ENCODE measurements around the gene SH2D3C. TPM values are rescaled to one million over a fixed set of nuclear protein-coding genes. Genes with fewer than 3 reads are reported as not detected.
"Not testable (repeated sequence)": the region's sequence is repeated elsewhere in the genome, so short reads cannot be mapped to it uniquely, and the experiment has no call there.

SH2D3C gene
- total RNA-seq, 1 experiment from 2014 or later: 0.08 TPM

- in situ Hi-C loops (cut with HindIII; ENCODE audit: low pct_unique_long_range_greater_than_20kb, low sequenced_read_pairs): no loop called here
- no peak for DNase-seq (ENCODE audit: low read depth, low spot score)
Observed at GRCh38 chr9:127773981-127774380, 4.5 kb downstream of the SH2D3C start.

- in situ Hi-C loops (cut with HindIII; ENCODE audit: low pct_unique_long_range_greater_than_20kb, low sequenced_read_pairs): no loop called here
- no peak for DNase-seq (ENCODE audit: low read depth, low spot score)
Observed at GRCh38 chr9:127773272-127773671, 5.2 kb downstream of the SH2D3C start.

- DNase-seq (ENCODE audit: low read depth, low spot score): no peak
- in situ Hi-C loops (cut with HindIII; ENCODE audit: low pct_unique_long_range_greater_than_20kb, low sequenced_read_pairs): no loop called here
Observed at GRCh38 chr9:127772603-127773002, 5.9 kb downstream of the SH2D3C start.

GRCh38 chr9:127771570-127772189, 6.8 kb downstream of the SH2D3C start:
- in situ Hi-C loops (cut with HindIII; ENCODE audit: low pct_unique_long_range_greater_than_20kb, low sequenced_read_pairs): no loop called here
- DNase-seq (ENCODE audit: low read depth, low spot score): no peak

DNA sequence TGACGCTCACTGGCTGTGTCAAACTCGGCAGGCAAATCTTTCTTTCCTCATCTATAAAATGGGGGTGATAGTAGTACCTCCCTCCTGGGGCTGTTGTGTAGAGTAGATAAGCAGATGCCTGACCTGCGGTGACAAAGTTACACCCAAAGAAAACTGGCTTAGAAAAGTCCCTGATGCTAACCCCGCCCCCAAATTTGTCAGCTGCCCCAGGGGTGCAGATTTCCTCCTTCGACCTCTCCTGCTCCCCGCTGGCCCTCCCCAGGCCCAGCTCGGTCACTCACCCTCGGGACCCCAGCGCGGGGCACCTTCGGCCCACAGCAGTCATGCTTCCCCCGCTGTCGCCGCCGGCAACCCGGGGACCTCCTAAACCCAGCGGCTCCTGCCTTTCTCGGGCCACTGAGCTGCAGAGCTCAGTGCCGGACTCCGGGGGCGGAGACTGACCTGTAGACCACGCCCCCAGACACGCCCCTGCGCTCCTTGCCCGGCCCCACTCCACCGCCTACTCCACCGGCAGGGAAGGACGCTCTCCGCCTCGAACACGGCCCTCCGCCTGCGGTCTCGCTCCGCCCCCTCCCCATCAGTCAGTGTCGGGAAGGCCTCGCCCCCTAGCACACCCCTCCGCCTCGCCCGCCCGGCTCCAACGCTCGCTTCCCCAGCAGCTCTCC, 7.4 kb downstream of the SH2D3C start:
- in situ Hi-C loops (cut with HindIII; ENCODE audit: low pct_unique_long_range_greater_than_20kb, low sequenced_read_pairs): no loop called here
- peak; percentile 98 for DNase-seq (ENCODE audit: low read depth, low spot score)

DNA sequence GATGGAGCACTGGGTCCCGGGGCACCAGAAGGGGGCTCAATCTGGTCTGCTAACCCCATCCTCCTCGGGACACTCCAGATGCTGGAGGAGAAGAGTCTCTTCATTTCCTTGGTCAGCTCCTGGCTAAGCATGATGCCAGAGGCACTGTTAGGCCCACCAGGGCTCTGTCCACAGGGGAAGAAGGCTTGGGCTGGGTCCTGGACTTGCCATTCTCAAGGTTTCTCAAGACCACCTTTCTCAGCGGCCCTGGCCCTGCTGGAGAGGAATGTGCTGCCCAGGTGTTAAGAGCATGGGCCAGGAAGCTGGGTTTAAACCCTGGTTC, 7.9 kb downstream of the SH2D3C start:
- DNase-seq (ENCODE audit: low read depth, low spot score): no peak
- in situ Hi-C loops (cut with HindIII; ENCODE audit: low pct_unique_long_range_greater_than_20kb, low sequenced_read_pairs): no loop called here

DNA sequence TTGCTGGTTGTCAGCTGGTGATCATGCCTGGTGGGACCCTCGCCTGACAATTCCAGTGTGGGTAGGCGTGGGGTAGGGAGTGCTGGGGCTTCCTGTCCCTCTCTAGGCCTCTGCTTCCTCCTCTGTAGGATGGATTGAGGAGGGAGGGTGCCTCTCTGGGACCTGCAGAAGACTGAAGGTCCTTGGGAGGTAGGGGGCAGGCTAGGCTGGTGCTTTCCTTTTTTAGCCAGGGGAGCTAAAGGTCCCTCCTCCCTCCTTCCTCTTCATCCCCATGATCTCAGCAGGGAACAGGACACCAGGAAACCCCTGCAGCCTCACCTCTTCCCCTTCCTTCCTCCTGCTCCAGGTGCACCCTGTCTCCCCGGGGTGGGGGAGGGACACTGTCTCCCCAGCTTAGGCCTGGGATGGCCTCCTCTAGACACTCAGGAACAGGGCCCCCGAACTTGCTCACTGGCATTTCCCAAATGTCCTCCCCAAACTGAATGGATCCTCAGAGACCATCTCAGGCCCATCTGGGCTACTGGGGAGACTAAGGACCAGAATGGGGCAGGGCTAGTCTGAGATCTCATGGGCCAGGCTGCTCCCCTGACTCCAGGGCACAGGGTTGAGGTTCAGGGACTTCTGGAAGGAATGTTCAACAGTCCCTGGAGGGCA, 8.4 kb downstream of the SH2D3C start:
- in situ Hi-C loops (cut with HindIII; ENCODE audit: low pct_unique_long_range_greater_than_20kb, low sequenced_read_pairs): no loop called here

GRCh38 chr9:127769101-127769500, 9.4 kb downstream of the SH2D3C start:
- DNase-seq (ENCODE audit: low read depth, low spot score): no peak
- in situ Hi-C loops (cut with HindIII; ENCODE audit: low pct_unique_long_range_greater_than_20kb, low sequenced_read_pairs): no loop called here

More for the DNA sequence above, 8.4 kb downstream of the SH2D3C start:
- no peak for DNase-seq (ENCODE audit: low read depth, low spot score)

GRCh38 chr9:127768698-127769097, 9.8 kb downstream of the SH2D3C start:
- in situ Hi-C loops (cut with HindIII; ENCODE audit: low pct_unique_long_range_greater_than_20kb, low sequenced_read_pairs): no loop called here
- no peak for DNase-seq (ENCODE audit: low read depth, low spot score)

DNA sequence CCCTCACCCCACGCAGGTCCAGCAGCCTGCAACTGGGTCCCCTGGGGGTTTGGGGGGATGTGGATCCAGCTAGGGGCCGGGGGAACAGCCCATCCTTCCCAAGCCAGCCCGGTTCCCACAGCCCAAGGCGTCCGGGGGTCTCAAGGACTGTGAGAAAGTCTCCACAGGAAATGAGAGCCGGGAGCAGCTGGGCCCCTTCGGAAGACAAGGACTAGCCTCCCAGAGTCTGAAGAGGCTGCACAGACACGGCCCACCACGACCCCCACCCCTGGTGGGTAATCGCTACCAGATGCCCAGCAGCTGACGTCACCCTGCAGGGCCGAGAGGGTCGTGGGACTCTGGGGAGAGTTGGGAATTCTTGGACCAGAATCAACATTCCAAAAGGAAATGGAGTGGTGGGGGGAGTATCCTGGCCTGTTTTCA, 10.5 kb downstream of the SH2D3C start:
- in situ Hi-C loops (cut with HindIII; ENCODE audit: low pct_unique_long_range_greater_than_20kb, low sequenced_read_pairs): no loop called here
- no peak for DNase-seq (ENCODE audit: low read depth, low spot score)

- in situ Hi-C loops (cut with HindIII; ENCODE audit: low pct_unique_long_range_greater_than_20kb, low sequenced_read_pairs): no loop called here
- no peak for DNase-seq (ENCODE audit: low read depth, low spot score)
Observed at GRCh38 chr9:127767410-127767809, 11.1 kb downstream of the SH2D3C start.

- in situ Hi-C loops (cut with HindIII; ENCODE audit: low pct_unique_long_range_greater_than_20kb, low sequenced_read_pairs): no loop called here
- no peak for DNase-seq (ENCODE audit: low read depth, low spot score)
Observed at GRCh38 chr9:127765418-127765817, 13.0 kb downstream of the SH2D3C start.

DNA sequence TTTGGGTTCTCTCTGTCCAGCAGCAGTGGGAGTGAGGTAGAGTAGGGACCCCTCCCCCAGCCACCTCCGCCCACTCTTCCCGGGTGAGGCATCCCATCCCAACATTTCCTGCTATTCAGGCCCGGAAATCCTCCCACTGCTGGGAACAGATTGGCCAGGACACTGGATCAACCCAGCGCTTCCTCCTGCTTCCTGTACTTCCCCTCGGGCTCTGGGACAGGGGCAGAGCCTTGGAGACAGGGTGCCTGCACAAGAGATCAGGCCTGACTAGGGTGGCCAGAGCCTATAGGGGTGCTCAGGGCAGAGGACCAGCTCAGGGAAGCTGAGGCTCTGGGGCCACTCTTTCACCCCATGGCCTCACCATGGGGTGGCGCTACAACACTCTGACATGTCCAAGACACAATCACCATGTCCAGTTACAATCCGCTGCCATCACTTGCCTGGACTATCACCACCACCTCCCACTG, 14.5 kb downstream of the SH2D3C start:
- in situ Hi-C loops (cut with HindIII; ENCODE audit: low pct_unique_long_range_greater_than_20kb, low sequenced_read_pairs): no loop called here
- DNase-seq (ENCODE audit: low read depth, low spot score): peak; percentile 68

- in situ Hi-C loops (cut with HindIII; ENCODE audit: low pct_unique_long_range_greater_than_20kb, low sequenced_read_pairs): no loop called here
- DNase-seq (ENCODE audit: low read depth, low spot score): no peak
Observed at GRCh38 chr9:127762111-127762676, 16.3 kb downstream of the SH2D3C start.

DNA sequence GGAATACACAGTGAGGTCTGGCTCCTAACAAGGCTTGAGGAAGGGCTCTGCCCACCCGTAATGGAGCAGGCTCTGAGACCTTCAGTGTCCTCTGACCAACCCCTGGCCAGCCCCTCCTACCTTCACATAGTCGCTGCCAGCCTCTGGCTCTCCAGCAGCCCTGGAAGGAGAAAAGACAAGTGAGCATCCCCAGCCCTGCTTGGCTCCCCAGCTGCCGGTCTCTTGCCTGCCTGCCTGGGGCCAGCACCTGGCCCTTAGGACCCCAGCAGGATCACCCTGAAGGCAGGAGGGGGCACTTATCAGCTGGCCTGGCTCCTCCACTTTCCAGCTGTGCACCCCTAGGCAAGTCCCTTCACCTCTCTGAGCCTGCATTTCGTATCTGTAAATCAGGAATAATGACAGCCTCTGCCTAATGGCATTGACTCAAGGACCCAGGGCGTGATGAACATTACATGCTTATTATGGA, 16.9 kb downstream of the SH2D3C start:
- in situ Hi-C loops (cut with HindIII; ENCODE audit: low pct_unique_long_range_greater_than_20kb, low sequenced_read_pairs): no loop called here
- DNase-seq (ENCODE audit: low read depth, low spot score): no peak

DNA sequence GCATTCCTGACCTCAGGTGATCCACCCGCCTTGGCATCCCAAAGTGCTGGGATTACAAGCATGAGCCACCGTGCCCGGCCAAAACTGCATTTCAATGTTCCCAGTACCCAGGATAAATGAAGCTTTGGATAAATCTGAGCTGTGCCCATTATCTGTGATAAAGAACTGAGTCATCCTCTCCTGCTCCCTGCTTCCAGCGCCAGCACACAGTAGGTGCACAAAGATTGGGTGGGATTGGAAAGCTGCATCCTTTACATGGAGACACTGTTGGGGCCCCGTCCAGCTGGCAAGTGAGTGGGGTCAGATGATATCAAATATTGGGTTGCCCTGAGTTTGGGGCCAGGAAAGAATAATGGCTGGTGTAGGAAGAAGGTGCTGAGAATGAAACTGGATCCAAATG, 17.4 kb downstream of the SH2D3C start:
- in situ Hi-C loops (cut with HindIII; ENCODE audit: low pct_unique_long_range_greater_than_20kb, low sequenced_read_pairs): no loop called here
- DNase-seq (ENCODE audit: low read depth, low spot score): no peak

- no peak for DNase-seq (ENCODE audit: low read depth, low spot score)
- in situ Hi-C loops (cut with HindIII; ENCODE audit: low pct_unique_long_range_greater_than_20kb, low sequenced_read_pairs): no loop called here
Observed at GRCh38 chr9:127758843-127759242, 19.6 kb downstream of the SH2D3C start.

GRCh38 chr9:127756776-127757175, 21.7 kb downstream of the SH2D3C start:
- in situ Hi-C loops (cut with HindIII; ENCODE audit: low pct_unique_long_range_greater_than_20kb, low sequenced_read_pairs); DNase-seq (ENCODE audit: low read depth, low spot score): not testable (repeated sequence)

DNA sequence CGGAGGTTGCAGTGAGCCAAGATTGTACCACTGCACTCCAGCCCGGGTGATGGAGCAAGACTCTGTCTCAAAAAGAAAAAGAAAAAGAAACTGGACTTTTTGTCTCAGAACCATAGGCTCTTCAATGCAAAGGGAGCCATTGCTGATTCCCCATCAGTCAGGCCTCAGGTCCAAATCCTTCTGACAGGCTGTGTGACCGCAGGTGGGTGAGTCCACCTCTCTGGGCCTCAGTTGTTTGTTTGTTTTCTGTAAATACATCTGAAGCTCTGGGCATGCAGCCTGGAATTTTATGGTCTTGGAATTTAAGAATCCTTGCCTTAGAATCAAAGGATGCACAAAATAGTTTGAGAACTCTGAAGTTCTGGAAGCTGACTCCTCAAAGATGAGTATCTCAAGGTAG, 22.2 kb downstream of the SH2D3C start:
- in situ Hi-C loops (cut with HindIII; ENCODE audit: low pct_unique_long_range_greater_than_20kb, low sequenced_read_pairs): no loop called here
- no peak for DNase-seq (ENCODE audit: low read depth, low spot score)

Data from SK-MEL-5 (cell line).